ENCODE results near the gene KCNH1.

- no peak for TF ChIP-seq EZH2 (IDR thresholded peaks at IDR 0.05; ENCODE audit: borderline replicate concordance, low read depth, low read length, poor library complexity, severe bottlenecking)
- no peak for TF ChIP-seq CTCF (conservative IDR thresholded peaks at IDR 0.05; ENCODE audit: low read depth, low read length)
Observed at GRCh38 chr1:210937846-210938245, 196.1 kb downstream of the KCNH1 start.

Measured in A673 (cell line).